Measurements from ENCODE around the gene RUNX3.

- TF ChIP-seq POLR2A (IDR thresholded peaks at IDR 0.05) (no peak), CTCF (IDR thresholded peaks at IDR 0.05) (no peak)
Observed at GRCh38 chr1:24926563-24927249, 3.4 kb downstream of the RUNX3 start.
